ENCODE data around the gene TRAF2.

DNA sequence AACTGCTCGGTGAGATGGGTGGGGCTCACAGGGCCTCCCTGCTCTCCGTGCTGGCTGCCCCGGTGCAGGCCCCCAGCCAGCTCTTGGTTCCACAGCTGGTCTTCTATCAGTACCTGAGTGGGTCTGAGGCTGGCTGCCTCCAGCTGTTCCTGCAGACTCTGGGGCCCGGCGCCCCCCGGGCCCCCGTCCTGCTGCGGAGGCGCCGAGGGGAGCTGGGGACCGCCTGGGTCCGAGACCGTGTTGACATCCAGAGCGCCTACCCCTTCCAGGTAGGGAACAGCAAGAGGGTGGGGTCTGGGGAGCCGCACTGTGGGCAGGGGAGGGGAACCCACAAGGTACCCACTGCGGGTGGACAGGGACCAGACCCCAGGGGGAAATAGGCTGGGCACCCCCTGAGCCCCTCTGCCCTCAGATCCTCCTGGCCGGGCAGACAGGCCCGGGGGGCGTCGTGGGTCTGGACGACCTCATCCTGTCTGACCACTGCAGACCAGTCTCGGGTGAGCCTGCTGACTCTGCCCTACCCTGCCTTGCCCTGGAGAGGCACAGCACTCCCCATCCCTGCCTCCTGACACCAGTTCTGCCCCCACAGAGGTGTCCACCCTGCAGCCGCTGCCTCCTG lies 31.4 kb upstream of the TRAF2 start:
- no peak for TF ChIP-seq POLR2AphosphoS5 (IDR thresholded peaks at IDR 0.05; ENCODE audit: borderline replicate concordance, low read depth, low read length)
- no peak for TF ChIP-seq EZH2 (IDR thresholded peaks at IDR 0.05)

Measured in SK-N-MC (cell line).